Tibial nerve (tissue), 3 donors: ENCODE results near the gene NOTCH1.

Experiments
- POLR2A ChIP-seq, 2 donors: fragments of 450-650 bp; IDR thresholded peaks; one replicate each; pipeline ENCODE4 v1.6.1; 2017; ENCODE audit warnings: antibody characterized with exemption in 2 of 2, mild to moderate bottlenecking in 2 of 2, moderate library complexity in 2 of 2
- TF ChIP-seq, protein P1 (sequence below), 5 experiments: fragments of 200-600 bp in 3 of 5; fragments of 450-650 bp in 2 of 5; sonication (generic) in 3 of 5; IDR thresholded peaks; one replicate each; pipeline ENCODE4 v1.5.1; 2016 to 2019; ENCODE audit warnings: antibody characterized with exemption in 5 of 5, mild to moderate bottlenecking in 3 of 5, moderate library complexity in 2 of 5

DNA sequence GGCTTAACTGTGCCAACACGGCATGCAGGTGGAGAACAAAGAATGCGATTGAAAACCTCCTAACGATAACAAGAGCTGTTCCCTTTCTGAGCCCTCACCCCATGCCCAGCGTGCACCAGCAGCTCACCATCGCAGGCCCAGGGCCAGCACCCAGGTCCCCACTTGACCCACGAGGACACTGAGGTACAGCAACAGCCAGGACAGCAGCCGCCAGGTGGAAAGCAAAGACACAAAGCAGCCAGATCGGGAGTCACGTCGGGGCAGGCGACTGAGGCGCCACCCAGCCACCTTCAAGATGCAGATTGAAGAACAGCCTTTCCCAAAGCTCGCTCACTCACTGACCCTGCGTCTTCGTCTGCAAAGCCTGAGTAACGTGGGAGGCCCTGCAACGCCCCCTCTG, 56.1 kb downstream of the NOTCH1 start:
- TF ChIP-seq, protein P1, sequence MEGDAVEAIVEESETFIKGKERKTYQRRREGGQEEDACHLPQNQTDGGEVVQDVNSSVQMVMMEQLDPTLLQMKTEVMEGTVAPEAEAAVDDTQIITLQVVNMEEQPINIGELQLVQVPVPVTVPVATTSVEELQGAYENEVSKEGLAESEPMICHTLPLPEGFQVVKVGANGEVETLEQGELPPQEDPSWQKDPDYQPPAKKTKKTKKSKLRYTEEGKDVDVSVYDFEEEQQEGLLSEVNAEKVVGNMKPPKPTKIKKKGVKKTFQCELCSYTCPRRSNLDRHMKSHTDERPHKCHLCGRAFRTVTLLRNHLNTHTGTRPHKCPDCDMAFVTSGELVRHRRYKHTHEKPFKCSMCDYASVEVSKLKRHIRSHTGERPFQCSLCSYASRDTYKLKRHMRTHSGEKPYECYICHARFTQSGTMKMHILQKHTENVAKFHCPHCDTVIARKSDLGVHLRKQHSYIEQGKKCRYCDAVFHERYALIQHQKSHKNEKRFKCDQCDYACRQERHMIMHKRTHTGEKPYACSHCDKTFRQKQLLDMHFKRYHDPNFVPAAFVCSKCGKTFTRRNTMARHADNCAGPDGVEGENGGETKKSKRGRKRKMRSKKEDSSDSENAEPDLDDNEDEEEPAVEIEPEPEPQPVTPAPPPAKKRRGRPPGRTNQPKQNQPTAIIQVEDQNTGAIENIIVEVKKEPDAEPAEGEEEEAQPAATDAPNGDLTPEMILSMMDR (IDR thresholded peaks at IDR 0.05): no peak
- no peak for TF ChIP-seq POLR2A (IDR thresholded peaks at IDR 0.05)
